GM23338 (cell line): ENCODE measurements around the gene RAP1A.

Source experiments
- CREB1 ChIP-seq: fragments of 250-450 bp; sonication (Bioruptor Pico); IDR thresholded peaks from 2 replicates; pipeline ENCODE4 v1.5.0; 2020; ENCODE audit warnings: low read depth, mild to moderate bottlenecking, moderate library complexity
- EZH2 ChIP-seq: fragments of 200-600 bp; sonication (generic); IDR thresholded peaks from one replicate; pipeline ENCODE4 v1.8.0; 2017; ENCODE audit warnings: antibody characterized with exemption, mild to moderate bottlenecking, low read depth; ENCODE audit not compliant: unreplicated experiment
- EZH2phosphoT487 ChIP-seq: fragments of 200-600 bp; sonication (generic); IDR thresholded peaks from one replicate; pipeline ENCODE4 v1.8.1; 2018; ENCODE audit warnings: antibody characterized with exemption; ENCODE audit not compliant: unreplicated experiment
- POLR2AphosphoS5 ChIP-seq: IDR thresholded peaks from 2 replicates; pipeline ENCODE4 v1.6.1; 2016; ENCODE audit warnings: antibody characterized with exemption, low read depth
- REST ChIP-seq: IDR thresholded peaks from one replicate; pipeline ENCODE4 v1.6.1; 2018; ENCODE audit warnings: antibody characterized with exemption; ENCODE audit not compliant: unreplicated experiment
- TF ChIP-seq, protein P1 (sequence below), 2 experiments: fragments of 200-600 bp in 1 of 2; sonication (generic) in 1 of 2; conservative IDR thresholded peaks; 2 replicates each; pipeline versions ENCODE4 v1.5.1 to v1.6.1; 2016 to 2017; ENCODE audit warnings: antibody characterized with exemption in 2 of 2, low read depth in 2 of 2, mild to moderate bottlenecking in 2 of 2, moderate library complexity in 1 of 2

- TF ChIP-seq, protein P1, sequence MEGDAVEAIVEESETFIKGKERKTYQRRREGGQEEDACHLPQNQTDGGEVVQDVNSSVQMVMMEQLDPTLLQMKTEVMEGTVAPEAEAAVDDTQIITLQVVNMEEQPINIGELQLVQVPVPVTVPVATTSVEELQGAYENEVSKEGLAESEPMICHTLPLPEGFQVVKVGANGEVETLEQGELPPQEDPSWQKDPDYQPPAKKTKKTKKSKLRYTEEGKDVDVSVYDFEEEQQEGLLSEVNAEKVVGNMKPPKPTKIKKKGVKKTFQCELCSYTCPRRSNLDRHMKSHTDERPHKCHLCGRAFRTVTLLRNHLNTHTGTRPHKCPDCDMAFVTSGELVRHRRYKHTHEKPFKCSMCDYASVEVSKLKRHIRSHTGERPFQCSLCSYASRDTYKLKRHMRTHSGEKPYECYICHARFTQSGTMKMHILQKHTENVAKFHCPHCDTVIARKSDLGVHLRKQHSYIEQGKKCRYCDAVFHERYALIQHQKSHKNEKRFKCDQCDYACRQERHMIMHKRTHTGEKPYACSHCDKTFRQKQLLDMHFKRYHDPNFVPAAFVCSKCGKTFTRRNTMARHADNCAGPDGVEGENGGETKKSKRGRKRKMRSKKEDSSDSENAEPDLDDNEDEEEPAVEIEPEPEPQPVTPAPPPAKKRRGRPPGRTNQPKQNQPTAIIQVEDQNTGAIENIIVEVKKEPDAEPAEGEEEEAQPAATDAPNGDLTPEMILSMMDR (conservative IDR thresholded peaks at IDR 0.05; ENCODE audit: low read depth in 2 of 2): no peak
- TF ChIP-seq CREB1 (no peak), POLR2AphosphoS5 (no peak), EZH2phosphoT487 (no peak), EZH2 (no peak), REST (no peak)
Observed at GRCh38 chr1:111571239-111571638, 48.4 kb upstream of the RAP1A start.
